SK-N-SH treated with all-trans-retinoic acid at 6 μM for 48 hours (cell line): ENCODE measurements around the gene GMEB2.

Source experiments
- ATAC-seq: fragments of 200-7000 bp; cut with Tn5 transposase; 3 replicates; pipeline ENCODE4 v1.9.1; 2020; ENCODE audit warnings: mild to moderate bottlenecking, moderate library complexity
- ARNTL ChIP-seq: fragments of 450-650 bp; formaldehyde crosslinking; IDR thresholded peaks from 2 replicates; pipeline ENCODE4 v1.5.0; 2020; ENCODE audit warnings: low read depth, mild to moderate bottlenecking, moderate library complexity, borderline replicate concordance
- BACH2 ChIP-seq: fragments of 250-450 bp; sonication (Bioruptor Pico); IDR thresholded peaks from 2 replicates; pipeline ENCODE4 v1.9.0; 2021; ENCODE audit warnings: mild to moderate bottlenecking, borderline replicate concordance
- CSDC2 ChIP-seq: fragments of 250-450 bp; sonication (Bioruptor Pico); IDR thresholded peaks from 2 replicates; pipeline ENCODE4 v1.5.0; 2020; ENCODE audit warnings: mild to moderate bottlenecking, moderate library complexity
- ESRRG ChIP-seq: fragments of 250-450 bp; sonication (Bioruptor Pico); IDR thresholded peaks from 2 replicates; pipeline ENCODE4 v1.6.1; 2021; ENCODE audit warnings: mild to moderate bottlenecking
- GLIS3 ChIP-seq: fragments of 250-450 bp; sonication (Bioruptor Pico); IDR thresholded peaks from 2 replicates; pipeline ENCODE4 v1.5.0; 2020; ENCODE audit warnings: mild to moderate bottlenecking, moderate library complexity
- ISL1 ChIP-seq: fragments of 250-450 bp; sonication (Bioruptor Pico); IDR thresholded peaks from 2 replicates; pipeline ENCODE4 v2.1.2; 2022; ENCODE audit warnings: mild to moderate bottlenecking, moderate library complexity
- OSR1 ChIP-seq: fragments of 250-450 bp; sonication (Bioruptor Pico); IDR thresholded peaks from 2 replicates; pipeline ENCODE4 v1.8.0; 2022; ENCODE audit warnings: moderate library complexity, mild to moderate bottlenecking, inconsistent platforms
- PPARA ChIP-seq: fragments of 250-450 bp; sonication (Bioruptor Pico); IDR thresholded peaks from 2 replicates; pipeline ENCODE4 v1.5.0; 2020; ENCODE audit warnings: mild to moderate bottlenecking, borderline replicate concordance
- RARB ChIP-seq: fragments of 250-450 bp; sonication (Bioruptor Pico); IDR thresholded peaks from 2 replicates; pipeline ENCODE4 v1.8.0; 2021; ENCODE audit warnings: mild to moderate bottlenecking, moderate library complexity
- SNAI2 ChIP-seq: fragments of 250-450 bp; sonication (Bioruptor Pico); IDR thresholded peaks from 2 replicates; pipeline ENCODE4 v1.5.0; 2020; ENCODE audit warnings: mild to moderate bottlenecking, moderate library complexity
- TCF4 ChIP-seq: fragments of 250-450 bp; sonication (Bioruptor Pico); IDR thresholded peaks from 2 replicates; pipeline ENCODE4 v1.8.0; 2021; ENCODE audit warnings: mild to moderate bottlenecking, moderate library complexity, borderline replicate concordance
- TOX ChIP-seq: fragments of 250-450 bp; sonication (Bioruptor Pico); IDR thresholded peaks from 2 replicates; pipeline ENCODE4 v1.8.0; 2021; ENCODE audit warnings: mild to moderate bottlenecking, moderate library complexity, borderline replicate concordance
- ZC3H10 ChIP-seq: fragments of 250-450 bp; sonication (Bioruptor Pico); IDR thresholded peaks from 2 replicates; pipeline ENCODE4 v1.5.1; 2021; ENCODE audit warnings: mild to moderate bottlenecking, moderate library complexity
- ZFP3 ChIP-seq: fragments of 250-450 bp; sonication (Bioruptor Pico); IDR thresholded peaks from 2 replicates; pipeline ENCODE4 v1.5.0; 2020; ENCODE audit warnings: mild to moderate bottlenecking, moderate library complexity
- ZFP30 ChIP-seq: fragments of 450-650 bp; formaldehyde crosslinking; IDR thresholded peaks from 2 replicates; pipeline ENCODE4 v1.5.0; 2022; ENCODE audit warnings: mild to moderate bottlenecking, moderate library complexity
- ZNF565 ChIP-seq: fragments of 450-650 bp; formaldehyde crosslinking; conservative IDR thresholded peaks from 2 replicates; pipeline ENCODE4 v1.5.0; 2020; ENCODE audit warnings: low read depth, mild to moderate bottlenecking, moderate library complexity
- ZNF70 ChIP-seq: fragments of 450-650 bp; formaldehyde crosslinking; IDR thresholded peaks from 2 replicates; pipeline ENCODE4 v1.5.0; 2020; ENCODE audit warnings: mild to moderate bottlenecking, moderate library complexity
- ZNF8 ChIP-seq: fragments of 450-650 bp; formaldehyde crosslinking; IDR thresholded peaks from 2 replicates; pipeline ENCODE4 v1.5.0; 2020; ENCODE audit warnings: mild to moderate bottlenecking, moderate library complexity
- TF ChIP-seq, protein P1 (sequence below): fragments of 250-450 bp; sonication (Bioruptor Pico); IDR thresholded peaks from 2 replicates; pipeline ENCODE4 v1.5.1; 2020; ENCODE audit warnings: low read depth, mild to moderate bottlenecking, moderate library complexity
- TF ChIP-seq, protein P2 (sequence below): fragments of 250-450 bp; sonication (Bioruptor Pico); IDR thresholded peaks from 2 replicates; pipeline ENCODE4 v1.5.1; 2021; ENCODE audit warnings: mild to moderate bottlenecking, moderate library complexity
- TF ChIP-seq, protein P3 (sequence below): fragments of 250-450 bp; sonication (Bioruptor Pico); IDR thresholded peaks from 2 replicates; pipeline ENCODE4 v1.8.0; 2021; ENCODE audit warnings: low read depth, mild to moderate bottlenecking, moderate library complexity, borderline replicate concordance
- TF ChIP-seq, protein P4 (sequence below): fragments of 250-450 bp; sonication (Bioruptor Pico); IDR thresholded peaks from 2 replicates; pipeline ENCODE4 v1.8.0; 2020; ENCODE audit warnings: mild to moderate bottlenecking, moderate library complexity, borderline replicate concordance
- TF ChIP-seq, protein P5 (sequence below): fragments of 250-450 bp; sonication (Bioruptor Pico); IDR thresholded peaks from 2 replicates; pipeline ENCODE4 v1.5.0; 2020; ENCODE audit warnings: mild to moderate bottlenecking, moderate library complexity

Gene GMEB2

DNA sequence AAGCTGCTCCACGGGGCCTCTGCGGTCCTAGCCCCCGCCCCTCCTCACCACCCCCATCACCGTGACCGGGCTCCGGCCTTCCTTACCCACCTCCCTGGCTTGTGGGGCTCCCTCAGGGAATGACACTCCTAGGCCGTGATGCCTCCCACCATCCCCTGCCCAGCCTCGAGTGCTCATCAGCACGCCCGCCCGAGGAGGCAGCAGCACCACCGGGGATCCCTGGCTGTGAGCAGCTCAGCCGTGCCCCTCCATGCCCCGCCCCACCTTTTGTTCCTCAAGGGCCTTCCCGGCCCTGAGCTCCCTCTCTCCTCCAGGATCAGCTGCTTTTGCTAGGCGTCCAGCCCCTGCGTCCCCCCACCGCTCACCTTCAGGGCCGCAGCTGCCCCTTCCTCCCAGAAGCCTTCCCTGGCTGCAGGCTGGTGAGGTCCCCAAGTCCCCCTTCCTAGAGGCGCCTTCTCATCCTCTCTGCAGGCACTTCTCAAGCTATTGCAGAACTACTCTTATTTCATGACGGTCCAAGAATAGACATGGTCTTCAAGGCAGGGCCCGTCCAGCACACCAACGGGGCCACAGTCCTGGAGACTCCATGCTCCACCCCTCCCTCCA lies 69.9 kb downstream of the GMEB2 start:
- ATAC-seq = no peak
- TF ChIP-seq OSR1 (CRISPR knock-in tag) = no peak
- no peak for TF ChIP-seq BACH2
- TF ChIP-seq ZNF8 = no peak
- no peak for TF ChIP-seq SNAI2 (CRISPR knock-in tag)
- no peak for TF ChIP-seq ARNTL (CRISPR knock-in tag)
- TF ChIP-seq, all 23 proteins: peak for 0

DNA sequence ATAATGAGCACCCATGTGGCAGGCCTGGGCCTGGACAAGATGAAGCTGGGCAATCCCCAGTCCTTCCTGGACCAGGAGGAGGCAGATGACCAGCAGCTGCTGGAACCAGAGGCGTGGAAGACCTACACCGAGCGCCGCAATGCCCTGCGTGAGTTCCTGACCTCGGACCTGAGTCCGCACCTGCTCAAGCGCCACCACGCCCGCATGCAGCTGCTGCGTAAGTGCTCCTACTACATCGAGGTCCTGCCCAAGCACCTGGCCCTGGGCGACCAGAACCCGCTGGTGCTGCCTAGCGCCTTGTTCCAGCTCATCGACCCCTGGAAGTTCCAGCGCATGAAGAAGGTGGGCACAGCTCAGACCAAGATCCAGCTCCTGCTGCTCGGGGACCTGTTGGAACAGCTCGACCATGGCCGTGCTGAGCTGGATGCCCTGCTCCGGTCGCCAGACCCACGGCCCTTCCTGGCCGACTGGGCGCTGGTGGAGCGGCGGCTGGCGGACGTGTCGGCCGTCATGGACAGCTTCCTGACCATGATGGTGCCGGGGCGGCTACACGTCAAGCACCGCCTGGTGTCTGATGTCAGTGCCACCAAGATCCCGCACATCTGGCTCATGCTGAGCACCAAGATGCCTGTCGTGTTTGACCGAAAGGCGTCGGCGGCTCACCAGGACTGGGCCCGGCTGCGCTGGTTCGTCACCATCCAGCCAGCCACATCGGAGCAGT lies 71.1 kb downstream of the GMEB2 start:
- TF ChIP-seq BACH2 (no peak), SNAI2 (CRISPR knock-in tag) (no peak), ZFP3 (no peak), ZFP30 (CRISPR knock-in tag) (no peak), TCF4 (CRISPR knock-in tag) (no peak), ZC3H10 (CRISPR knock-in tag) (no peak), TOX (CRISPR knock-in tag) (no peak), RARB (CRISPR knock-in tag) (no peak), ISL1 (CRISPR knock-in tag) (no peak), OSR1 (CRISPR knock-in tag) (no peak), CSDC2 (CRISPR knock-in tag) (no peak), ZNF70 (CRISPR knock-in tag) (no peak), ZNF565 (no peak), ESRRG (CRISPR knock-in tag) (no peak), GLIS3 (CRISPR knock-in tag) (no peak)
- TF ChIP-seq, protein P1, sequence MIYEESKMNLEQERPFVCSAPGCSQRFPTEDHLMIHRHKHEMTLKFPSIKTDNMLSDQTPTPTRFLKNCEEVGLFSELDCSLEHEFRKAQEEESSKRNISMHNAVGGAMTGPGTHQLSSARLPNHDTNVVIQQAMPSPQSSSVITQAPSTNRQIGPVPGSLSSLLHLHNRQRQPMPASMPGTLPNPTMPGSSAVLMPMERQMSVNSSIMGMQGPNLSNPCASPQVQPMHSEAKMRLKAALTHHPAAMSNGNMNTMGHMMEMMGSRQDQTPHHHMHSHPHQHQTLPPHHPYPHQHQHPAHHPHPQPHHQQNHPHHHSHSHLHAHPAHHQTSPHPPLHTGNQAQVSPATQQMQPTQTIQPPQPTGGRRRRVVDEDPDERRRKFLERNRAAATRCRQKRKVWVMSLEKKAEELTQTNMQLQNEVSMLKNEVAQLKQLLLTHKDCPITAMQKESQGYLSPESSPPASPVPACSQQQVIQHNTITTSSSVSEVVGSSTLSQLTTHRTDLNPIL = no peak
- TF ChIP-seq, protein P2, sequence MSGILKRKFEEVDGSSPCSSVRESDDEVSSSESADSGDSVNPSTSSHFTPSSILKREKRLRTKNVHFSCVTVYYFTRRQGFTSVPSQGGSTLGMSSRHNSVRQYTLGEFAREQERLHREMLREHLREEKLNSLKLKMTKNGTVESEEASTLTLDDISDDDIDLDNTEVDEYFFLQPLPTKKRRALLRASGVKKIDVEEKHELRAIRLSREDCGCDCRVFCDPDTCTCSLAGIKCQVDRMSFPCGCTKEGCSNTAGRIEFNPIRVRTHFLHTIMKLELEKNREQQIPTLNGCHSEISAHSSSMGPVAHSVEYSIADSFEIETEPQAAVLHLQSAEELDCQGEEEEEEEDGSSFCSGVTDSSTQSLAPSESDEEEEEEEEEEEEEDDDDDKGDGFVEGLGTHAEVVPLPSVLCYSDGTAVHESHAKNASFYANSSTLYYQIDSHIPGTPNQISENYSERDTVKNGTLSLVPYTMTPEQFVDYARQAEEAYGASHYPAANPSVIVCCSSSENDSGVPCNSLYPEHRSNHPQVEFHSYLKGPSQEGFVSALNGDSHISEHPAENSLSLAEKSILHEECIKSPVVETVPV (CRISPR knock-in tag) = no peak
- TF ChIP-seq, protein P3, sequence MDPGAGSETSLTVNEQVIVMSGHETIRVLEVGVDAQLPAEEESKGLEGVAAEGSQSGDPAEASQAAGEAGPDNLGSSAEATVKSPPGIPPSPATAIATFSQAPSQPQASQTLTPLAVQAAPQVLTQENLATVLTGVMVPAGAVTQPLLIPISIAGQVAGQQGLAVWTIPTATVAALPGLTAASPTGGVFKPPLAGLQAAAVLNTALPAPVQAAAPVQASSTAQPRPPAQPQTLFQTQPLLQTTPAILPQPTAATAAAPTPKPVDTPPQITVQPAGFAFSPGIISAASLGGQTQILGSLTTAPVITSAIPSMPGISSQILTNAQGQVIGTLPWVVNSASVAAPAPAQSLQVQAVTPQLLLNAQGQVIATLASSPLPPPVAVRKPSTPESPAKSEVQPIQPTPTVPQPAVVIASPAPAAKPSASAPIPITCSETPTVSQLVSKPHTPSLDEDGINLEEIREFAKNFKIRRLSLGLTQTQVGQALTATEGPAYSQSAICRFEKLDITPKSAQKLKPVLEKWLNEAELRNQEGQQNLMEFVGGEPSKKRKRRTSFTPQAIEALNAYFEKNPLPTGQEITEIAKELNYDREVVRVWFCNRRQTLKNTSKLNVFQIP (CRISPR knock-in tag) = no peak
- no peak for ATAC-seq

DNA sequence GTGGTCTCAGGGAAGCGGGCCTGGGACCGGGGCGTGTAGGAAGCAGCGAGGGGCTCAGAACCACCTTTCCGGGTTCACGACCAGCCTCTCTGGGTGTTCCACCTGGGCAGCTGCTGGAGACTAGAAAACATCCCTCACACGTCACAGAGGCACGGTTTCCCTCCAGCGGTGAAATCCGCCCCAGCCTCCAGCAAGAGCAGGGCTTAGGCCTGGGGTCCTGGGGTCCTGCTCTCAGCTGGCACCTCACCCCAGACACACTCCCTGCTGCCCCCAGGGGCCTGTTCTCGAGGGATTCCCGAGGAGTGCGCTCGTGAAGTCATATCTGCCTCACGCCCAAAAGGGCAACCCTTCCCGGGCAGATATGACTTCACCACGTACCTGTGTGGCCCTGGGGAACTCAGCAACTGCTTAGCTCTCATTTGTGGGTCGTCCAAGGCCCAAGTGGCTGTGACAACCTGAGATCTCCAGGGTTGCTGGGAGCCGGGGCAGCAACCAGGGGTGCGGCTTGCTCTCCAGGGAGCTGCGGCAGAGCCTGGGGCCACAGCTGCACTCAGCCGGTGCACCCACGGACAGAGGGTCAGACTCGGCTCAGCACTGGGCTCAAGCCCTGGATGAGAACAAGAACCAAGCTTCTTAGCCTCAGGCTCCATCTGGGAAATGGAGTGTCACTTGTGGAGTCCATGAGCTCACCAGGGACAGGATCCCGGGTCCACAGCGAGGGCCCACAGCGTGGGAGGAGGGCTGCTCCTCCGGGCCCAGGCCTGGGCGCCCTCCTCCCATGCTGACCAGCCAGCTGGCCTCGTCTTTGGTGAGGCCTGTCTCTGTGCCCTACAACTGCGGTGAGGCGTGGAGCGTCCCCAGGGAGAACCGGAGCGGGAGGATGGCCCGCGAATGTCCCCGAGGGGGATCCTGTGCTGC lies 72.3 kb downstream of the GMEB2 start:
- ATAC-seq = peak; percentile 2; the same call in 1 of the 3 replicates

DNA sequence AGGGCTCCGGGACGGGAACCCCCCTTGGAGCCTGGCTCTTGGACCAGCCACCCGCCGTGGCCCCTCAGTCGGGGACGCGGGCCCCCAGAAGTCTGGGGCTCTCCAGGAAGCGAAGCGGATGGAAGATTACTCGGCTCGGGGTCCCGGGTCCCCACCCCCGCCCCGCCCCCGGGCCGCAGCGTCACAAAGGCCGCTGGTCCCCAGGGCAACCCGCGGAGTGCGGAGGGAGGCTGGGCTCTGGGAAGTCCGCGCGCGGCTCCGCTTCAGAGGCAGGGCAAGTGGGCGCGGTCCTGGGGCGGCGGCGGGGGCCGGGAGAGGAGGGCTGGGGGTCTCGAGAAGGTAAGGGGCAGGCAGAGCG lies 73.0 kb downstream of the GMEB2 start, which contains the start of gene FNDC11:
FNDC11 (plus strand) TSS at position 227 of the 358 bp plus-strand sequence. CDS start 1,505 bp downstream, outside the sequence.
- TF ChIP-seq ESRRG (CRISPR knock-in tag) (no peak), ZFP3 (no peak), RARB (CRISPR knock-in tag) (no peak), GLIS3 (CRISPR knock-in tag) (no peak), BACH2 (no peak), PPARA (CRISPR knock-in tag) (no peak), ZFP30 (CRISPR knock-in tag) (no peak), TCF4 (CRISPR knock-in tag) (no peak), SNAI2 (CRISPR knock-in tag) (no peak), ZC3H10 (CRISPR knock-in tag) (no peak), ZNF8 (no peak)
- TF ChIP-seq, protein P2 (CRISPR knock-in tag) = no peak
- TF ChIP-seq, protein P4, sequence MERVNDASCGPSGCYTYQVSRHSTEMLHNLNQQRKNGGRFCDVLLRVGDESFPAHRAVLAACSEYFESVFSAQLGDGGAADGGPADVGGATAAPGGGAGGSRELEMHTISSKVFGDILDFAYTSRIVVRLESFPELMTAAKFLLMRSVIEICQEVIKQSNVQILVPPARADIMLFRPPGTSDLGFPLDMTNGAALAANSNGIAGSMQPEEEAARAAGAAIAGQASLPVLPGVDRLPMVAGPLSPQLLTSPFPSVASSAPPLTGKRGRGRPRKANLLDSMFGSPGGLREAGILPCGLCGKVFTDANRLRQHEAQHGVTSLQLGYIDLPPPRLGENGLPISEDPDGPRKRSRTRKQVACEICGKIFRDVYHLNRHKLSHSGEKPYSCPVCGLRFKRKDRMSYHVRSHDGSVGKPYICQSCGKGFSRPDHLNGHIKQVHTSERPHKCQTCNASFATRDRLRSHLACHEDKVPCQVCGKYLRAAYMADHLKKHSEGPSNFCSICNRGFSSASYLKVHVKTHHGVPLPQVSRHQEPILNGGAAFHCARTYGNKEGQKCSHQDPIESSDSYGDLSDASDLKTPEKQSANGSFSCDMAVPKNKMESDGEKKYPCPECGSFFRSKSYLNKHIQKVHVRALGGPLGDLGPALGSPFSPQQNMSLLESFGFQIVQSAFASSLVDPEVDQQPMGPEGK (CRISPR knock-in tag) = no peak
- TF ChIP-seq, protein P5, sequence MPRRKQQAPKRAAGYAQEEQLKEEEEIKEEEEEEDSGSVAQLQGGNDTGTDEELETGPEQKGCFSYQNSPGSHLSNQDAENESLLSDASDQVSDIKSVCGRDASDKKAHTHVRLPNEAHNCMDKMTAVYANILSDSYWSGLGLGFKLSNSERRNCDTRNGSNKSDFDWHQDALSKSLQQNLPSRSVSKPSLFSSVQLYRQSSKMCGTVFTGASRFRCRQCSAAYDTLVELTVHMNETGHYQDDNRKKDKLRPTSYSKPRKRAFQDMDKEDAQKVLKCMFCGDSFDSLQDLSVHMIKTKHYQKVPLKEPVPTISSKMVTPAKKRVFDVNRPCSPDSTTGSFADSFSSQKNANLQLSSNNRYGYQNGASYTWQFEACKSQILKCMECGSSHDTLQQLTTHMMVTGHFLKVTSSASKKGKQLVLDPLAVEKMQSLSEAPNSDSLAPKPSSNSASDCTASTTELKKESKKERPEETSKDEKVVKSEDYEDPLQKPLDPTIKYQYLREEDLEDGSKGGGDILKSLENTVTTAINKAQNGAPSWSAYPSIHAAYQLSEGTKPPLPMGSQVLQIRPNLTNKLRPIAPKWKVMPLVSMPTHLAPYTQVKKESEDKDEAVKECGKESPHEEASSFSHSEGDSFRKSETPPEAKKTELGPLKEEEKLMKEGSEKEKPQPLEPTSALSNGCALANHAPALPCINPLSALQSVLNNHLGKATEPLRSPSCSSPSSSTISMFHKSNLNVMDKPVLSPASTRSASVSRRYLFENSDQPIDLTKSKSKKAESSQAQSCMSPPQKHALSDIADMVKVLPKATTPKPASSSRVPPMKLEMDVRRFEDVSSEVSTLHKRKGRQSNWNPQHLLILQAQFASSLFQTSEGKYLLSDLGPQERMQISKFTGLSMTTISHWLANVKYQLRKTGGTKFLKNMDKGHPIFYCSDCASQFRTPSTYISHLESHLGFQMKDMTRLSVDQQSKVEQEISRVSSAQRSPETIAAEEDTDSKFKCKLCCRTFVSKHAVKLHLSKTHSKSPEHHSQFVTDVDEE (CRISPR knock-in tag) = no peak
- ATAC-seq = peak; percentile 71

More for the DNA sequence above, 72.3 kb downstream of the GMEB2 start:
- TF ChIP-seq SNAI2 (CRISPR knock-in tag) = no peak
